ENCODE measurements around the gene CACYBP. TPM values are rescaled to one million over a fixed set of nuclear protein-coding genes. Genes with fewer than 3 reads are reported as not detected.

The CACYBP gene
- total RNA-seq, 6 experiments from 2014 or later, result 89.9 to 164 (median 142) TPM

DNA sequence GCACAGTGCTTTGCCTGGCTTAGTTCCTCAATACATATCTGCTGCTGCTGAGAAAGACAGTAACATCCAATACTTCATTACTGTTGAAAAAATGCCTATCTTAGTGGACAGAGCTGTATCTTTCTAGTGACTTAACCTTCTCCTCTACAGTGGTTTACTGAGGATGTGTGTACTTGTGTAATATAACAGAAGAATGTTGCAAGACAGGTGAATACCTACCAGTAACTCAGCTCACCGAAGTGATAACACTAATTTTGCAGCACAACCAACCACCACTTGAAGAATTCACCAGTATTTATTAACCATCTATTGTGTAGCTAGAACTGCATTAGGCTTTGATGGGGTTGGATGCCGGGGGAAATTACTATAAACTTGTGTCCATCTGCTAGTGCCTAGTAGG is 51.2 kb downstream of the CACYBP start:
- DNase-seq, result no peak
- TF ChIP-seq CTCF (IDR thresholded peaks at IDR 0.05), result no peak
- Mint-ChIP-seq H3K4me1 (ENCODE audit: low read depth) (no peaks in the 10 kb centered on the region), H3K36me3 (ENCODE audit: low read depth) (no peaks in the 10 kb centered on the region), H3K4me3 (no peak overlapping the region), H3K27me3 (ENCODE audit: insufficient read depth) (peaks cover 4% of the 10 kb centered on the region), H3K27ac (no peak overlapping the region), H3K9me3 (no peaks in the 10 kb centered on the region)

DNA sequence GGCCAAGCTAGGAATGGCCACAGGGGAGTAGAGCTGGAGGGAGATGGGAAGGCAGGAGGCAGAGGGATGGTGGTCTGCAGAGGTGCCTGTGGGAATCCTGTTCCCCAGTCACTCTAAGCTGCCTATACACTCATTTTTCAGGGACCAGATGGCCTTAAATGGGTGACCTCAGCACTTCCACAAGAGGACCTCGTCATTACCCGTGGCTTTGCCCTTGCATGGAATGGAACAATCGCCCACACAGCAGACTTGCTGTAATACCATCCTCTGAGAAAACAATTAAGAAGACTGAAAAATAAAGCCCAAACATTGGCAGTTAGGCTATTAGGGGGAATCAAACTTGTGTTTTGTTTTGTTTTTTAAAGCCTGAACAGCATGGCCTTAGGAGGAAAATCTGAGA is 55.0 kb downstream of the CACYBP start:
- H3K27me3 Mint-ChIP-seq (ENCODE audit: insufficient read depth), result peaks cover 4% of the 10 kb centered on the region
- no peak for TF ChIP-seq CTCF (IDR thresholded peaks at IDR 0.05)
- DNase-seq, result no peak
- H3K9me3 Mint-ChIP-seq, result no peaks in the 10 kb centered on the region
- H3K27ac Mint-ChIP-seq, result no peak overlapping the region
- no peak overlapping the region for H3K4me3 Mint-ChIP-seq
- H3K36me3 Mint-ChIP-seq (ENCODE audit: low read depth), result no peaks in the 10 kb centered on the region
- H3K4me1 Mint-ChIP-seq (ENCODE audit: low read depth), result no peaks in the 10 kb centered on the region

Other genes starting within 250 kb of the CACYBP start
- gene MRPS14, start 23.5 kb downstream of the CACYBP start, total RNA-seq (2021; fragmentation: NEBNext Ultra II Directional; extraction: Animal tissue kit (Norgen Biotek cat#: 25700)), result 10 to 100 TPM; 30.1 to 43.4 (median 36.6) TPM
- not detected for gene TNN, start 67.9 kb downstream of the CACYBP start, total RNA-seq (2021; fragmentation: NEBNext Ultra II Directional; extraction: Animal tissue kit (Norgen Biotek cat#: 25700))
- gene KIAA0040, start 192.8 kb downstream of the CACYBP start, total RNA-seq (2021; fragmentation: NEBNext Ultra II Directional; extraction: Animal tissue kit (Norgen Biotek cat#: 25700)), result not detected

All from HFFc6 (cell line).